Activated T-helper 1 cell treated with anti-CD3 and anti-CD28 coated beads, Interleukin-12 subunit alpha, Interleukin-12 subunit beta, Interleukin-2, Interleukin-4 antibody, amounts not matched to agents 30 ng/mL and 10 ng/mL and 1 ng/mL, durations not matched to agents 14 hours and 24 hours and 36 hours (primary cell): ENCODE measurements around the gene NFE2. TPM values are rescaled to one million over a fixed set of nuclear protein-coding genes. Genes with fewer than 3 reads are reported as not detected.

Experiments used
- DNase-seq: peaks from one replicate; pipeline ENCODE4 v3.0.0; 2021; ENCODE audit warnings: low spot score
- H3K27ac Mint-ChIP-seq: one replicate; pipeline ENCODE4 v1.8.0; 2021; ENCODE audit warnings: mild to moderate bottlenecking, mixed read lengths
- H3K27me3 Mint-ChIP-seq: one replicate; pipeline ENCODE4 v1.8.0; 2022; ENCODE audit warnings: mild to moderate bottlenecking, moderate library complexity, mixed read lengths; ENCODE audit not compliant: insufficient read depth
- H3K36me3 Mint-ChIP-seq: one replicate; pipeline ENCODE4 v1.8.0; 2021; ENCODE audit warnings: low read depth, mixed read lengths
- H3K4me1 Mint-ChIP-seq: one replicate; pipeline ENCODE4 v1.8.0; 2021; ENCODE audit warnings: low read depth, mixed read lengths
- H3K4me3 Mint-ChIP-seq: one replicate; pipeline ENCODE4 v1.8.0; 2021; ENCODE audit warnings: mild to moderate bottlenecking, moderate library complexity, mixed read lengths
- H3K9me3 Mint-ChIP-seq: one replicate; pipeline ENCODE4 v1.8.0; 2021; ENCODE audit warnings: mixed read lengths
- intact Hi-C: fragments of 100-400 bp; cut with micrococcal nuclease; formaldehyde crosslinking; loops from one replicate; pipeline ENCODE4 v1.15.1; 2024
- total RNA-seq: library from RNA; stranded (reverse); gene quantifications from 2 replicates; pipeline ENCODE4 v1.2.3, GENCODE V29; 2022

The NFE2 gene
- not detected in 2 replicates for total RNA-seq

- intact Hi-C loops: no loop called here
- no peak for DNase-seq
These were observed at the start of gene NFE2 for GRCh38 chr12:54300732-54301427. NFE2 (minus strand) TSS chr12:54301015; CDS start chr12:54295248, 5,767 bp downstream.

GRCh38 chr12:54349679-54350078, 48.9 kb upstream of the NFE2 start:
- peaks cover 40% of the 10 kb centered on the region for H3K36me3 Mint-ChIP-seq

More at GRCh38 chr12:54300732-54301427, at the start of gene NFE2:
- no peak within 1 kb of the TSS for H3K27ac Mint-ChIP-seq
- no peaks in the 10 kb centered on the region for H3K36me3 Mint-ChIP-seq
- H3K9me3 Mint-ChIP-seq: no peaks in the 10 kb centered on the region
- H3K4me3 Mint-ChIP-seq: peak within 1 kb of the TSS; percentile 27
- H3K4me1 Mint-ChIP-seq: peaks cover 21% of the 10 kb centered on the region
- H3K27me3 Mint-ChIP-seq: peaks cover 65% of the 10 kb centered on the region

GRCh38 chr12:54349036-54349435, 48.2 kb upstream of the NFE2 start:
- DNase-seq: no peak
- Mint-ChIP-seq H3K27me3 (no peaks in the 10 kb centered on the region), H3K36me3 (peaks cover 40% of the 10 kb centered on the region), H3K4me1 (peaks cover 19% of the 10 kb centered on the region), H3K9me3 (no peaks in the 10 kb centered on the region), H3K4me3 (no peak overlapping the region), H3K27ac (no peak overlapping the region)
- intact Hi-C loops: no loop called here

More at GRCh38 chr12:54349679-54350078, 48.9 kb upstream of the NFE2 start:
- H3K4me1 Mint-ChIP-seq: peaks cover 19% of the 10 kb centered on the region
- H3K9me3 Mint-ChIP-seq: no peaks in the 10 kb centered on the region
- intact Hi-C loops: no loop called here
- H3K27me3 Mint-ChIP-seq: no peaks in the 10 kb centered on the region
- no peak overlapping the region for H3K27ac Mint-ChIP-seq
- DNase-seq: no peak
- H3K4me3 Mint-ChIP-seq: no peak overlapping the region

GRCh38 chr12:54341378-54342300, 40.8 kb upstream of the NFE2 start:
- DNase-seq: no peak
- peaks cover 31% of the 10 kb centered on the region for H3K36me3 Mint-ChIP-seq
- no peaks in the 10 kb centered on the region for H3K27me3 Mint-ChIP-seq
- H3K9me3 Mint-ChIP-seq: no peaks in the 10 kb centered on the region
- H3K4me3 Mint-ChIP-seq: no peak overlapping the region
- no peak overlapping the region for H3K27ac Mint-ChIP-seq
- H3K4me1 Mint-ChIP-seq: peaks cover 12% of the 10 kb centered on the region
- intact Hi-C loops: no loop called here

GRCh38 chr12:54340846-54341245, 40.0 kb upstream of the NFE2 start:
- no peaks in the 10 kb centered on the region for H3K9me3 Mint-ChIP-seq
- H3K36me3 Mint-ChIP-seq: peaks cover 31% of the 10 kb centered on the region
- peaks cover 12% of the 10 kb centered on the region for H3K4me1 Mint-ChIP-seq
- H3K27ac Mint-ChIP-seq: no peak overlapping the region
- H3K27me3 Mint-ChIP-seq: no peaks in the 10 kb centered on the region
- no peak overlapping the region for H3K4me3 Mint-ChIP-seq
- intact Hi-C loops: no loop called here
- DNase-seq: no peak

- H3K4me3 Mint-ChIP-seq: no peak overlapping the region
- H3K4me1 Mint-ChIP-seq: peaks cover 13% of the 10 kb centered on the region
- H3K9me3 Mint-ChIP-seq: no peaks in the 10 kb centered on the region
- no peaks in the 10 kb centered on the region for H3K27me3 Mint-ChIP-seq
- peaks cover 26% of the 10 kb centered on the region for H3K36me3 Mint-ChIP-seq
- H3K27ac Mint-ChIP-seq: no peak overlapping the region
- intact Hi-C loops: no loop called here
- no peak for DNase-seq
These were observed 38.0 kb upstream of the NFE2 start for GRCh38 chr12:54338698-54339296.

- Mint-ChIP-seq H3K27me3 (no peaks in the 10 kb centered on the region), H3K9me3 (no peaks in the 10 kb centered on the region), H3K4me1 (peaks cover 21% of the 10 kb centered on the region), H3K27ac (no peak overlapping the region), H3K36me3 (peaks cover 23% of the 10 kb centered on the region), H3K4me3 (no peak overlapping the region)
- DNase-seq: no peak
- intact Hi-C loops: no loop called here
These were observed 37.2 kb upstream of the NFE2 start for GRCh38 chr12:54337854-54338650.

GRCh38 chr12:54337280-54337842, 36.5 kb upstream of the NFE2 start:
- peaks cover 21% of the 10 kb centered on the region for H3K4me1 Mint-ChIP-seq
- H3K27me3 Mint-ChIP-seq: no peaks in the 10 kb centered on the region
- peaks cover 19% of the 10 kb centered on the region for H3K36me3 Mint-ChIP-seq
- intact Hi-C loops: no loop called here
- no peaks in the 10 kb centered on the region for H3K9me3 Mint-ChIP-seq
- DNase-seq: no peak
- no peak overlapping the region for H3K4me3 Mint-ChIP-seq
- no peak overlapping the region for H3K27ac Mint-ChIP-seq

GRCh38 chr12:54333420-54334034, 32.7 kb upstream of the NFE2 start:
- intact Hi-C loops: loop anchor here (1.0 kb wide), 2 partner anchors 8 to 26 kb away; partner anchors contain the start of gene COPZ1
- Mint-ChIP-seq H3K9me3 (no peaks in the 10 kb centered on the region), H3K27ac (peak overlapping the region; percentile 15), H3K27me3 (no peaks in the 10 kb centered on the region), H3K36me3 (peaks cover 5% of the 10 kb centered on the region), H3K4me1 (peaks cover 54% of the 10 kb centered on the region), H3K4me3 (peak overlapping the region; percentile 32)
- DNase-seq: no peak

- Mint-ChIP-seq H3K27ac (peak overlapping the region; percentile 34), H3K36me3 (peaks cover 6% of the 10 kb centered on the region), H3K4me1 (peaks cover 54% of the 10 kb centered on the region), H3K9me3 (no peaks in the 10 kb centered on the region), H3K4me3 (no peak overlapping the region), H3K27me3 (no peaks in the 10 kb centered on the region)
- no peak for DNase-seq
- intact Hi-C loops: no loop called here
These were observed 30.6 kb upstream of the NFE2 start for GRCh38 chr12:54331461-54331860.

GRCh38 chr12:54330442-54330841, 29.6 kb upstream of the NFE2 start:
- Mint-ChIP-seq H3K36me3 (peaks cover 6% of the 10 kb centered on the region), H3K4me1 (peaks cover 57% of the 10 kb centered on the region), H3K4me3 (no peak overlapping the region), H3K27me3 (no peaks in the 10 kb centered on the region), H3K9me3 (no peaks in the 10 kb centered on the region), H3K27ac (peak overlapping the region; percentile 36)
- DNase-seq: no peak
- intact Hi-C loops: no loop called here

- no peak for DNase-seq
- intact Hi-C loops: no loop called here
- Mint-ChIP-seq H3K4me3 (no peak overlapping the region), H3K36me3 (peaks cover 9% of the 10 kb centered on the region), H3K27me3 (no peaks in the 10 kb centered on the region), H3K27ac (no peak overlapping the region), H3K4me1 (peaks cover 57% of the 10 kb centered on the region), H3K9me3 (no peaks in the 10 kb centered on the region)
These were observed 28.9 kb upstream of the NFE2 start for GRCh38 chr12:54329759-54330158.
